HEK293T (cell line): Measurements from ENCODE around the gene GOLGA1.
"Not testable (repeated sequence)": the region's sequence is repeated elsewhere in the genome, so short reads cannot be mapped to it uniquely, and the experiment has no call there.

ENCODE experiments used
- CTCF ChIA-PET: fragments of 350-600 bp; formaldehyde crosslinking; extraction: SDS; loops from one replicate; lab custom pipeline; 2021; ENCODE audit warnings: antibody characterized with exemption, inconsistent platforms; lab: Yijun Ruan, JAX
- POLR2A ChIA-PET: fragments of 350-600 bp; formaldehyde crosslinking; extraction: SDS; loops from one replicate; lab custom pipeline; 2020; ENCODE audit warnings: antibody characterized with exemption, inconsistent platforms; lab: Yijun Ruan, JAX
- DNase-seq: peaks from one replicate; pipeline ENCODE4 v3.0.0; 2012; ENCODE audit warnings: mixed read lengths; ENCODE audit errors: extremely low spot score
- ARNT ChIP-seq: fragments of 450-650 bp; IDR thresholded peaks from 2 replicates; pipeline ENCODE4 v1.6.1; 2017; ENCODE audit warnings: mild to moderate bottlenecking
- BHLHE40 ChIP-seq: fragments of 450-650 bp; IDR thresholded peaks from 2 replicates; pipeline ENCODE4 v1.6.1; 2016; ENCODE audit warnings: mild to moderate bottlenecking, moderate library complexity, borderline replicate concordance
- CTBP1 ChIP-seq: fragments of 450-650 bp; IDR thresholded peaks from 2 replicates; pipeline ENCODE4 v1.6.1; 2016; ENCODE audit warnings: borderline replicate concordance
- ELF4 ChIP-seq: fragments of 450-650 bp; IDR thresholded peaks from 2 replicates; pipeline ENCODE4 v1.6.1; 2017; ENCODE audit warnings: antibody characterized with exemption
- FOXA1 ChIP-seq: fragments of 450-650 bp; IDR thresholded peaks from 2 replicates; pipeline ENCODE4 v1.6.1; 2016; ENCODE audit warnings: mild to moderate bottlenecking
- FOXK2 ChIP-seq: fragments of 450-650 bp; IDR thresholded peaks from 2 replicates; pipeline ENCODE4 v1.6.1; 2016; ENCODE audit warnings: mild to moderate bottlenecking
- FOXM1 ChIP-seq: fragments of 450-650 bp; IDR thresholded peaks from 2 replicates; pipeline ENCODE4 v1.6.1; 2017; ENCODE audit warnings: mild to moderate bottlenecking, borderline replicate concordance
- HDGF ChIP-seq: fragments of 450-650 bp; IDR thresholded peaks from 2 replicates; pipeline ENCODE4 v1.6.1; 2017; ENCODE audit warnings: antibody characterized with exemption, borderline replicate concordance
- L3MBTL2 ChIP-seq: fragments of 450-650 bp; conservative IDR thresholded peaks from 2 replicates; pipeline ENCODE4 v1.6.1; 2016; ENCODE audit warnings: mild to moderate bottlenecking
- LEF1 ChIP-seq: fragments of 450-650 bp; IDR thresholded peaks from 2 replicates; pipeline ENCODE4 v1.6.1; 2017; ENCODE audit warnings: mild to moderate bottlenecking, borderline replicate concordance
- NFRKB ChIP-seq: fragments of 450-650 bp; IDR thresholded peaks from 2 replicates; pipeline ENCODE4 v1.6.1; 2016; ENCODE audit warnings: mild to moderate bottlenecking, moderate library complexity
- SP1 ChIP-seq: fragments of 450-650 bp; IDR thresholded peaks from 2 replicates; pipeline ENCODE4 v1.6.1; 2017
- SUZ12 ChIP-seq: fragments of 450-650 bp; IDR thresholded peaks from 2 replicates; pipeline ENCODE4 v1.6.1; 2016; ENCODE audit warnings: mild to moderate bottlenecking
- TARDBP ChIP-seq: fragments of 450-650 bp; IDR thresholded peaks from 2 replicates; pipeline ENCODE4 v1.6.1; 2016
- ZNF384 ChIP-seq: fragments of 450-650 bp; IDR thresholded peaks from 2 replicates; pipeline ENCODE4 v1.6.1; 2016
- TF ChIP-seq, protein P1 (sequence below): fragments of 450-650 bp; IDR thresholded peaks from 2 replicates; pipeline ENCODE4 v1.6.1; 2016

Gene GOLGA1

DNA sequence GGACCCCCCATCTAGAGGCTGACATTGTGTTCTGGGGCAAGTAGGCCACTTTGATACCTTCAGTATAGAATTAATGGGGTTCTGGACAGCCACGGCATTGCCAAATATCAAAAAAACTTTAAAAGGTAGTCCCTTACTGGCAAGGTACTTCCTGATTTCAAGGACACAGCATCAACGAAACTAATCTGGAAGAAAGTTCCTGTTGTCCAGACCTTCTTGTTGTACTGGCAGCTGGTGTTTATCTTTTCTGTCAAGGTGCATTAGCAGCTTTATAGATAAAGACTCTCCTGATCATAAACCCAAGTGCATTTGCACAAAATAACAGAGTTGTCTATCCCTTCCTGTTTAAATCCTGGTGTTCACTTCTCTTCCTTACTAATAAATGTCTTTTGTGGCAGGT is 23.7 kb upstream of the GOLGA1 start:
- TF ChIP-seq HDGF, result no peak
- TF ChIP-seq LEF1, result no peak
- TF ChIP-seq ZNF384, result no peak
- TF ChIP-seq, protein P1, sequence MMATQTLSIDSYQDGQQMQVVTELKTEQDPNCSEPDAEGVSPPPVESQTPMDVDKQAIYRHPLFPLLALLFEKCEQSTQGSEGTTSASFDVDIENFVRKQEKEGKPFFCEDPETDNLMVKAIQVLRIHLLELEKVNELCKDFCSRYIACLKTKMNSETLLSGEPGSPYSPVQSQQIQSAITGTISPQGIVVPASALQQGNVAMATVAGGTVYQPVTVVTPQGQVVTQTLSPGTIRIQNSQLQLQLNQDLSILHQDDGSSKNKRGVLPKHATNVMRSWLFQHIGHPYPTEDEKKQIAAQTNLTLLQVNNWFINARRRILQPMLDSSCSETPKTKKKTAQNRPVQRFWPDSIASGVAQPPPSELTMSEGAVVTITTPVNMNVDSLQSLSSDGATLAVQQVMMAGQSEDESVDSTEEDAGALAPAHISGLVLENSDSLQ, result no peak
- no peak for TF ChIP-seq L3MBTL2
- no peak for TF ChIP-seq FOXA1
- TF ChIP-seq SP1, result no peak
- no peak for TF ChIP-seq BHLHE40
- no peak for TF ChIP-seq NFRKB
- TF ChIP-seq CTBP1, result no peak
- TF ChIP-seq SUZ12, result no peak
- TF ChIP-seq FOXK2, result no peak
- no peak for TF ChIP-seq TARDBP
- TF ChIP-seq FOXM1, result no peak
- no peak for TF ChIP-seq ELF4
- no peak for TF ChIP-seq ARNT
- ChIA-PET POLR2A (no interaction called here), CTCF (no interaction called here)
- DNase-seq, result no peak

DNA sequence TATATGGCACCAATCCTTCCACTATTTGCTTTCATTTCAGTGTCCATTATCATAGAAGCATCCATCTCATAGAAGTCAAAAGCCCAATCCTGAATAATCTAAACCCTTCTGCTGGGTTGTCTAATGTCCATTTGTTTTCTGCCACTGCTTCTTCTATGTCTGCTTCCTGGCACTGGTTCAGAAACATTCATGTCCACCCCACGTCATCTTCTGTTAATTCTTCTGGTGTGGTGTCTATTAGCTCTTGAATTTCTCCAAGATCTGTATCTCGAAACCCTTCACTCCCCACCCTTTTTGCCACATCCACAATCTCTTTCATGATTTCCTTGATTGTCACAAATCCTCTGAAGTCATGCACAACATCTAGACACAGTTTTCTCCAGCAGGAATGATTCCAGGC is 23.2 kb upstream of the GOLGA1 start:
- no peak for TF ChIP-seq LEF1
- no peak for DNase-seq
- ChIA-PET CTCF (no interaction called here), POLR2A (no interaction called here)

DNA sequence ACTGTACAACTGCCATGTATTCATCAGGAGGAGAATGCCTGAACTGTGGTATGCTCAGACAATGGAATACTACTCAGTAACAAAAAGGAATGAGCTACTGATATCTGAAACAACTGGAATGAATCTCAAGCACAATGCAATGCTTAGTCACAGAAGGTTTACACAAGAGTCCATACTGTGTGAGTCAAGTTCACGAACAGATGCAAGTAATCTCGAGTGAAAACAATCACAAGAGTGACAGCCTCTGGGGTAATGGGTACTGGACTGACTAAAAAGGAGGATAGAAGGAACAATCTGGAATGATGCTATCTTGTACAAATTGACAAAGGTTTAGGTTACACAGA is 19.5 kb upstream of the GOLGA1 start:
- POLR2A ChIA-PET, result no interaction called here
- TF ChIP-seq CTBP1 (no peak), FOXA1 (no peak), SP1 (no peak), LEF1 (no peak), BHLHE40 (no peak), SUZ12 (no peak), ZNF384 (no peak), NFRKB (no peak), ARNT (no peak), TARDBP (no peak), HDGF (no peak), FOXK2 (no peak), ELF4 (no peak)
- CTCF ChIA-PET, result no interaction called here
- DNase-seq, result no peak

DNA sequence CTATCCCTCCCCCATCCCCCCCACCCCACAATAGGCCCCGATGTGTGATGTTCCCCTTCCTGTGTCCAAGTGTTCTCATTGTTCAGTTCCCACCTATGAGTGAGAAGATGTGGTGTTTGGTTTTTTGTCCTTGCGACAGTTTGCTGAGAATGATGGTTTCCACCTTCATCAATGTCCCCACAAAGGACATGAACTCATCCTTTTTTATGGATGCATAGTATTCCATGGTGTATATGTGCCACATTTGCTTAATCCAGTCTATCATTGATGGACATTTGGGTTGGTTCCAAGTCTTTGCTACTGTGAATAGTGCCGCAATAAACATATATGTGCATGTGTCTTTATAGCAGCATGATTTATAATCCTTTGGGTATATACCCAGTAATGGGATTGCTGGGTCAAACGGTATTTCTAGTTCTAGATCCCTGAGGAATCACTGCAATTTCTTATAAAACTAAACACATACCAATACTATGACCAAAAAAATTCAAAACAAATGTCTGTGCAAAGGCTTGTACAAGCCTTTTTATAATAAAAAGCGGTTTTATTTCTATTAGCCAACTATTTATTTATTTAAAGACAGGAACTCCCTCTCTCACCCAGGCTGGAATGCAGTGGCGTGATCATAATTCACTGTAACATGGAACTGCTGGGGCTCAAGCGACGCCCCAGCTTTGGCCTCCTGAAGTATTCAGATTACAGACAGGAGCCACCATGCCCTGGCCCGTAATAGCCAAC is 19.0 kb upstream of the GOLGA1 start:
- CTCF ChIA-PET, POLR2A ChIA-PET, DNase-seq: not testable (repeated sequence)

DNA sequence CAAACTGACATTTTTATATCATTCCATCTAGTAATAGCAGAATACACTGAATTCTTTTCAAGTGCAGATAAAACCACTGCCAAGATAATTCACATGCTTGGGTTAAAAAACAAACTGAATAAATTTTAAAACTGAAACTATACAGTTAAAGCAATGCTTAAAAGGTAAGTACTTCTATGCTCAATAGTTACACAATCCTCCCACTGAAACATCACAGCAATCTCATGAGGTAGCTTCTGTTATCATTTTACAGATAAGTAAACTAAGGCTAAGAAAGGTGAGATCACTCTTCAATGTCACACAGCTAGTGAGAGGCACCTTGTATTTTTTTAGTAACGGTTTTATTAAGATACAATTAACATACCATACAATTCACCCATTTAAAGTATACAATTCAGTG is 13.4 kb upstream of the GOLGA1 start:
- ChIA-PET CTCF (interaction anchor here (0.7 kb wide), 1 partner anchor 251 kb away, joined by 5 read pairs; no protein-coding TSS in a partner anchor), POLR2A (no interaction called here)
- no peak for TF ChIP-seq ZNF384
- no peak for TF ChIP-seq ELF4
- no peak for TF ChIP-seq SUZ12
- no peak for TF ChIP-seq FOXA1
- no peak for TF ChIP-seq HDGF
- no peak for TF ChIP-seq FOXK2
- TF ChIP-seq SP1, result no peak
- TF ChIP-seq, protein P1, result no peak
- no peak for TF ChIP-seq CTBP1
- no peak for DNase-seq

DNA sequence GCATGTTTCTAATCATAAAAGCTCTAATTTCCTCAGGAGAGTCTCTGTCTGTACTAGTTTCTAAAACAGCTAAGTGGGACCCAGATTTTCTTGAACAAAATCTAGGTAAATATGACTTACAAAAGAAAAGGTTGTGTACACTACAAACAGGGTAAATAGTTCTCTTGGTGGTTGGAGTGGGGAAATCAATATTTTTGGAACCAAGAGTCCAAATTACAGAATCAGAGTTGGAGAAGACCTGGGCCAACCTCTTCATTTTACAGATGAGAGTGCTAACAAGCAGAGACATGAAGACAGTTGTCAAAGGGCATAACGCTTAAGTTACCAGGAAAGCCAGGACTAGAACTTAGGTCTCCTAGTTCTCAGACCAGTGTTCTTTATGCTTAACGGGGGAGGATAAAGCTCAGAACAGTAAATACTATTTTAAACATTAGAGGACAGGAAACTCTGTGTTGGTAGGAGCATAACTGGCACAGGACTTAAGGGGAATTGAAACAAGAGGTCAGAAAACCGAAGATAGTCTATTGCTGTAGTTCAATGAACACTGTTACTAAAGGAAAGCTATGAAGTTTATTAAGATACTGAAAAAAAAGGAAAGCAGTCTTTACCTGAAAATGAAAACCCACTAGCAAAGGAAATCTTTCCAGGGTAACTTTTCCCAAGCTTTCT is 9.3 kb upstream of the GOLGA1 start:
- CTCF ChIA-PET, result no interaction called here
- TF ChIP-seq ELF4 (no peak), SUZ12 (no peak), FOXA1 (no peak), NFRKB (no peak), L3MBTL2 (no peak), ZNF384 (no peak), CTBP1 (no peak), HDGF (no peak), ARNT (no peak), FOXM1 (no peak), LEF1 (no peak), FOXK2 (no peak), SP1 (no peak), TARDBP (no peak), BHLHE40 (no peak)
- TF ChIP-seq, protein P1, result no peak
- no peak for DNase-seq
- POLR2A ChIA-PET, result interaction anchor here (0.9 kb wide), 1 partner anchor 9 kb away, joined by 3 read pairs; no protein-coding TSS in a partner anchor
